ENCODE measurements around the gene IFNAR1. TPM values are rescaled to one million over a fixed set of nuclear protein-coding genes. Genes with fewer than 3 reads are reported as not detected.

Gene IFNAR1
- total and polyA plus RNA-seq, 2 experiments from 2014 or later = 14.0 to 18.7 TPM

GRCh38 chr21:33293811-33294216 is 31.0 kb upstream of the IFNAR1 start:
- H3K27me3 ChIP-seq (ENCODE audit: insufficient read depth) = no peaks in the 10 kb centered on the region
- H3K79me2 ChIP-seq (replicated peaks; ENCODE audit: insufficient read depth) = no peaks in the 10 kb centered on the region
- H3K4me3 ChIP-seq = no peak overlapping the region
- H3K36me3 ChIP-seq (ENCODE audit: insufficient read depth) = no peaks in the 10 kb centered on the region
- H2AFZ ChIP-seq = no peak overlapping the region
- TF ChIP-seq JUNB (IDR thresholded peaks at IDR 0.05; ENCODE audit: unreplicated experiment) = no peak
- TF ChIP-seq CREB1 (CRISPR knock-in tag; IDR thresholded peaks at IDR 0.05; ENCODE audit: low read depth) = no peak
- TF ChIP-seq ZNF462 (CRISPR knock-in tag; IDR thresholded peaks at IDR 0.05) = no peak
- no peak for TF ChIP-seq ETS1 (IDR thresholded peaks at IDR 0.05)
- TF ChIP-seq CTCF (conservative IDR thresholded peaks at IDR 0.05; ENCODE audit: low read depth in 2 of 2) = no peak
- Mint-ChIP-seq H3K4me3 (no peak overlapping the region), H3K27ac (no peak overlapping the region), H3K9me3 (no peaks in the 10 kb centered on the region), H3K36me3 (ENCODE audit: low read depth) (no peaks in the 10 kb centered on the region), H3K4me1 (peaks cover under 1% of the 10 kb centered on the region; the same call in 2 of the 3 replicates), H3K27me3 (ENCODE audit: insufficient read depth, low read depth, poor library complexity) (peaks cover 2% of the 10 kb centered on the region)
- no peaks in the 10 kb centered on the region for H3F3A ChIP-seq (replicated peaks; ENCODE audit: low read depth)
- ATAC-seq = no peak
- H3K27ac ChIP-seq (ENCODE audit: low read depth) = no peak overlapping the region
- no peaks in the 10 kb centered on the region for H3K4me1 ChIP-seq (ENCODE audit: insufficient read depth)
- DNase-seq (ENCODE audit: low spot score) = no peak
- no peaks in the 10 kb centered on the region for H3K9me2 ChIP-seq (ENCODE audit: insufficient read depth)
- H3K4me2 ChIP-seq = no peak overlapping the region
- H4K20me1 ChIP-seq (replicated peaks; ENCODE audit: insufficient read depth) = no peaks in the 10 kb centered on the region
